MM.1S (cell line): Measurements from ENCODE around the gene ARSA.

ENCODE experiments used
- DNase-seq: peaks from one replicate; pipeline ENCODE4 v3.0.0-alpha.2; 2015
- H2AFZ ChIP-seq: fragments of 300-600 bp; sonication (generic); 2 replicates; pipeline ENCODE4 v1.6.0; 2016; ENCODE audit warnings: antibody characterized with exemption, low read length
- H3F3A ChIP-seq: fragments of 300-600 bp; sonication (generic); 2 replicates; pipeline ENCODE4 v1.6.1; 2016; ENCODE audit warnings: mild to moderate bottlenecking, antibody characterized with exemption, low read length, moderate library complexity, mixed read lengths; ENCODE audit not compliant: insufficient read depth
- H3K27ac ChIP-seq: fragments of 300-600 bp; sonication (generic); 2 replicates; pipeline ENCODE4 v1.5.1; 2016; ENCODE audit warnings: mild to moderate bottlenecking, low read length
- H3K27me3 ChIP-seq: fragments of 300-600 bp; sonication (generic); replicated peaks from 2 replicates; pipeline ENCODE4 v1.6.0; 2016; ENCODE audit warnings: low read length; ENCODE audit not compliant: insufficient read depth
- H3K36me3 ChIP-seq: fragments of 300-600 bp; sonication (generic); replicated peaks from 2 replicates; pipeline ENCODE4 v1.6.1; 2016; ENCODE audit warnings: mild to moderate bottlenecking, low read length, mixed read lengths; ENCODE audit not compliant: insufficient read depth
- H3K4me1 ChIP-seq: fragments of 300-600 bp; sonication (generic); 2 replicates; pipeline ENCODE4 v1.6.1; 2016; ENCODE audit warnings: low read length, mixed read lengths
- H3K4me2 ChIP-seq: fragments of 300-600 bp; sonication (generic); 2 replicates; pipeline ENCODE4 v1.6.0; 2016; ENCODE audit warnings: low read depth, low read length
- H3K4me3 ChIP-seq: fragments of 300-600 bp; sonication (generic); 2 replicates; pipeline ENCODE4 v1.5.1; 2016; ENCODE audit warnings: low read length, mixed read lengths
- H3K79me2 ChIP-seq: fragments of 300-600 bp; sonication (generic); 2 replicates; pipeline ENCODE4 v1.6.1; 2016; ENCODE audit warnings: mixed run types, low read length, mixed read lengths
- H3K9ac ChIP-seq: fragments of 300-600 bp; sonication (generic); 2 replicates; pipeline ENCODE4 v1.6.1; 2016; ENCODE audit warnings: low read length, mixed read lengths
- H3K9me2 ChIP-seq: fragments of 300-600 bp; sonication (generic); replicated peaks from 2 replicates; pipeline ENCODE4 v1.6.1; 2016; ENCODE audit warnings: mild to moderate bottlenecking, low read length, mixed read lengths; ENCODE audit not compliant: insufficient read depth
- H3K9me3 ChIP-seq: fragments of 300-600 bp; sonication (generic); replicated peaks from 2 replicates; pipeline ENCODE4 v1.6.1; 2016; ENCODE audit warnings: mild to moderate bottlenecking, low read length, mixed read lengths; ENCODE audit not compliant: insufficient read depth
- H4K20me1 ChIP-seq: fragments of 300-600 bp; sonication (generic); 2 replicates; pipeline ENCODE4 v1.6.1; 2016; ENCODE audit warnings: mild to moderate bottlenecking, low read length, moderate library complexity, mixed read lengths; ENCODE audit not compliant: insufficient read depth
- CTCF ChIP-seq: fragments of 300-600 bp; sonication (generic); IDR thresholded peaks from 2 replicates; pipeline ENCODE4 v1.5.1; 2016; ENCODE audit warnings: antibody characterized with exemption, low read length, mixed read lengths
- EZH2 ChIP-seq: fragments of 300-600 bp; sonication (generic); optimal IDR thresholded peaks from 2 replicates; pipeline ENCODE3; 2017; ENCODE audit warnings: low read depth, mild to moderate bottlenecking, antibody characterized with exemption, low read length, mixed read lengths
- EZH2phosphoT487 ChIP-seq: fragments of 300-600 bp; sonication (generic); IDR thresholded peaks from 2 replicates; pipeline ENCODE4 v1.6.1; 2018; ENCODE audit warnings: antibody characterized with exemption, low read length

ARSA gene

GRCh38 chr22:50577987-50578775 lies 49.8 kb downstream of the ARSA start, which contains the start of gene CPT1B:
CPT1B (minus strand) TSS chr22:50578427; CDS start chr22:50577915, 512 bp downstream.
- Histone ChIP-seq H2AFZ (no peak within 1 kb of the TSS), H3K79me2 (peaks cover 12% of the 10 kb centered on the region), H3F3A (no peaks in the 10 kb centered on the region), H3K27ac (no peak within 1 kb of the TSS), H3K36me3 (no peaks in the 10 kb centered on the region), H3K4me1 (0 out of 2 replicates have a peak, but pooled peaks cover 4% of the 10 kb centered on the region), H3K9me2 (no peaks in the 10 kb centered on the region), H3K27me3 (no peaks in the 10 kb centered on the region), H3K9me3 (no peaks in the 10 kb centered on the region), H3K4me2 (no peak within 1 kb of the TSS), H3K9ac (no peak within 1 kb of the TSS), H3K4me3 (no peak within 1 kb of the TSS), H4K20me1 (no peaks in the 10 kb centered on the region)
- no peak for TF ChIP-seq EZH2phosphoT487
- no peak for TF ChIP-seq CTCF
- TF ChIP-seq EZH2 = no peak
- DNase-seq = no peak

DNA sequence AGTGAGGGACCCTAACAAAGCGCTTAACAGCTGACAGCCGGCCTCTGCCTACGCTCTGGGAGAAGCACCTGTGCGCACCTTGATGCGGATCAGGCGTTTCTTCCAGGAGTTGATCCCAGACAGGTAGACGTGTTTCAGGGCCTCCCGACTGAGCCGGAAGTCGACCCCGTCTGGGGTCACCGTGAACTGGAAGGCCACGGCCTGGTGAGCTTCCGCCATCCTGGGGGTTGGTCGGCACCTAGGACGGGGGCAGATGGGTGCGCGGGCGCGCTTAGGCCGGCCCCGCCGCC lies 50.3 kb downstream of the ARSA start:
- H4K20me1 ChIP-seq = no peaks in the 10 kb centered on the region
- no peak overlapping the region for H3K4me3 ChIP-seq
- H3F3A ChIP-seq = no peaks in the 10 kb centered on the region
- H3K27me3 ChIP-seq = no peaks in the 10 kb centered on the region
- H3K4me2 ChIP-seq = no peak overlapping the region
- no peak for DNase-seq
- no peak overlapping the region for H3K9ac ChIP-seq
- no peak overlapping the region for H2AFZ ChIP-seq
- H3K79me2 ChIP-seq = peaks cover 11% of the 10 kb centered on the region
- no peaks in the 10 kb centered on the region for H3K36me3 ChIP-seq
- TF ChIP-seq CTCF (no peak), EZH2phosphoT487 (no peak), EZH2 (no peak)
- no peaks in the 10 kb centered on the region for H3K9me2 ChIP-seq
- 0 out of 2 replicates have a peak, but pooled peaks cover 4% of the 10 kb centered on the region for H3K4me1 ChIP-seq
- no peak overlapping the region for H3K27ac ChIP-seq
- H3K9me3 ChIP-seq = no peaks in the 10 kb centered on the region

DNA sequence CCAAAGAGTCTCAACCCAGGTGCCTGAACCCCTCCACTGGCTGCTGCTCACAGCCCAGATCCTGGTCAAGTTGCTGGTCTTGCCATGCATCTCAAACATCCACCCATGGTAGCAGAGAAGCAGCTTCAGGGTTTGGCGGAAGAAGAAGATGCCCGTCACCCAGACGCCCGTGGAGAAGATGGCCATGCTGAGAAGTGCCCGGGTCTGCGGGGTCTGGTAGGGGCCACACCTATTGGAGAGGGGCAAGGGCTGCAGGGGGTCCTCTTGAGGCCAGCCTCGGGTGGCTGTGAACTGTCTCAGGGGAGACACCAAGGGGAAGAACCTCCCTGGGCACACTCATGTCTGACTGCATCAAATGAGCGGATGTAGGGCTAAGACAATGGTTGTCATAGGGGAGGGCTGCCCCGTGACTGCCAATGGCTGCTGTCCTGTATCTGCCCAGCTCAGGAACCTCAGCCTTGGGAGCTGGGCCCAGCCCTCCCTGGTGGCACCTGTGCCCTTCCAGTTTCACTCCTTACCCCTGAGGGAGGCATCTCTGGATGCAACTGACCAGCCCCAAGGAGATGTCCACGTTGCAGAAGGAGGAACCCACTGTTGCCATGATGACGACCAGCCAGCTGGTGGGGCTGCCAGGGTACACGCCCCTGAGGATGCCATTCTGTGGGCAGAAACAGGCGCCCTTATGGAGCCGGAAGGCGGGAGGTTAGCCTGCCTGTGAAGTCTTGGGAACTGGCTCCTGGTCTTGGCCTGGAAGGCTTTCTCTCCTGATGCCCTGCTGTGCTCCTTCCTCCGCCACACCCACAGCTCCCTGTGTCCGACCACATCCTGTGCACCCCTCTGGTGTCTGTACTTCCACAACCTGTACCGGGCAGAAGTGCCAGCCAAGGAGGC lies 50.9 kb downstream of the ARSA start:
- no peak for DNase-seq
- Histone ChIP-seq H3K4me2 (no peak overlapping the region), H3K4me3 (no peak overlapping the region), H3K9me3 (no peaks in the 10 kb centered on the region), H3K36me3 (no peaks in the 10 kb centered on the region), H3K9me2 (no peaks in the 10 kb centered on the region), H2AFZ (no peak overlapping the region), H3K27me3 (no peaks in the 10 kb centered on the region), H3K79me2 (peaks cover 10% of the 10 kb centered on the region), H3K4me1 (0 out of 2 replicates have a peak, but pooled peaks cover 4% of the 10 kb centered on the region), H3K9ac (no peak overlapping the region), H3F3A (no peaks in the 10 kb centered on the region), H3K27ac (no peak overlapping the region), H4K20me1 (no peaks in the 10 kb centered on the region)
- no peak for TF ChIP-seq CTCF
- TF ChIP-seq EZH2 = no peak
